Raji (cell line): ENCODE results near the gene ARRDC2.

Experiments
- POLR2A ChIP-seq: IDR thresholded peaks from 2 replicates; pipeline ENCODE4 v1.6.1; 2011; ENCODE audit warnings: low read depth, low read length, control low read depth; ENCODE audit not compliant: insufficient read depth

Gene ARRDC2

GRCh38 chr19:17981611-17982010, 26.4 kb upstream of the ARRDC2 start:
- no peak for TF ChIP-seq POLR2A

GRCh38 chr19:17982430-17982829, 25.5 kb upstream of the ARRDC2 start:
- no peak for TF ChIP-seq POLR2A

- no peak for TF ChIP-seq POLR2A
Observed at GRCh38 chr19:17985037-17985818, 22.7 kb upstream of the ARRDC2 start.

GRCh38 chr19:17988161-17988560, 19.8 kb upstream of the ARRDC2 start:
- no peak for TF ChIP-seq POLR2A

GRCh38 chr19:17989425-17990094, 18.4 kb upstream of the ARRDC2 start:
- no peak for TF ChIP-seq POLR2A

DNA sequence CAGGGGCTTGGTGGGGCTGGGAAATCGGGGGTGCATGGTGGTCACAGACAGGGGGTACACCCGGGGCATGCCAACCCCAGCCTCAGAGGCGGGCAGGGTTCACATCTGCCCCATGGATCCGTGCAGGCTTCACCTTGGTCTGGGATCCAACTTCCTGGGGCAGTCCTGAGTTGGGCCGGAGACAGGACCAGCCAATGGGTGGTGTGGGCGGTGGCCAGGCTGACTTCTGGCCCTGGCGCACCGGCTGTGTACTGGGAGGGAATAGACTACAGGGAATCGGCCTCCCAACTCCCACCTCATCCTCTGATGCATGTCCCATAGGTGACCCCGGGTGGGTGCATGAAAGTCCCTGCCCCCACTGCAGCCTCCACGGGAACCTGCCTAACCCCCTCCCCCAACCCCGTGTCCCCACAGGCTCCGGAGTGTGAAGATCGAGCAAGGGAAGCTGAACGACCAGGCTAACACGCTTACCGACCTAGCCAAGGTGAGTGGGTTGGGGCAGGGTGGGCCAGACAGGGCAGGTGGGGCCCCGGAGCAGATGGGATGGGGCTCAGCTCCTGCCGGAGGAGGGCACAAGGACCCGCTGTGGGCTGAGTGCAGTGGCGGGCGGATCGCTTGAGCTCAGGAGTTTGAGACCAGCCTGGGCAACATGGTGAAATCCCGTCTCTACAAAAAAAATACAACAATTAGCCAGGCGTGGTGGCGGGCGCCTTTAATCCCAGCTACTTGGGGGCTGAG, 14.7 kb upstream of the ARRDC2 start:
- no peak for TF ChIP-seq POLR2A

- no peak for TF ChIP-seq POLR2A
Observed at GRCh38 chr19:17996826-17997316, 11.1 kb upstream of the ARRDC2 start.

- TF ChIP-seq POLR2A, result no peak
Observed at GRCh38 chr19:17997969-17998826, 9.8 kb upstream of the ARRDC2 start.

- no peak for TF ChIP-seq POLR2A
Observed at GRCh38 chr19:17998827-17999150, 9.2 kb upstream of the ARRDC2 start.

GRCh38 chr19:17999684-18000479, 8.1 kb upstream of the ARRDC2 start:
- no peak for TF ChIP-seq POLR2A

- no peak for TF ChIP-seq POLR2A
Observed at GRCh38 chr19:18000480-18000914, 7.5 kb upstream of the ARRDC2 start.

- peak; percentile 81 for TF ChIP-seq POLR2A
Observed at GRCh38 chr19:18000915-18001776, 6.8 kb upstream of the ARRDC2 start.

- TF ChIP-seq POLR2A, result no peak
Observed at GRCh38 chr19:18001777-18002345, 6.1 kb upstream of the ARRDC2 start.
